Measurements from ENCODE around the gene KSR1. TPM values are rescaled to one million over a fixed set of nuclear protein-coding genes. Genes with fewer than 3 reads are reported as not detected.

The KSR1 gene
- total RNA-seq, 1 donor from 2014 or later = 49.7 TPM

- DNase-seq (ENCODE audit: extremely low read depth, low read depth, low spot score) = no peak
Measured at GRCh38 chr17:27532269-27533263, 76.3 kb downstream of the KSR1 start.

GRCh38 chr17:27533874-27534815 is 77.9 kb downstream of the KSR1 start:
- DNase-seq (ENCODE audit: extremely low read depth, low read depth, low spot score) = no peak

GRCh38 chr17:27535178-27535928 is 79.1 kb downstream of the KSR1 start:
- DNase-seq (ENCODE audit: extremely low read depth, low read depth, low spot score) = no peak

- DNase-seq (ENCODE audit: extremely low read depth, low read depth, low spot score) = no peak
Measured at GRCh38 chr17:27535975-27536374, 79.7 kb downstream of the KSR1 start.

GRCh38 chr17:27536781-27537180 is 80.5 kb downstream of the KSR1 start:
- no peak for DNase-seq (ENCODE audit: extremely low read depth, low read depth, low spot score)

- DNase-seq (ENCODE audit: extremely low read depth, low read depth, low spot score) = no peak
Measured at GRCh38 chr17:27538156-27538955, 82.1 kb downstream of the KSR1 start.

- no peak for DNase-seq (ENCODE audit: extremely low read depth, low read depth, low spot score)
Measured at GRCh38 chr17:27539152-27539551, 82.9 kb downstream of the KSR1 start.

GRCh38 chr17:27539794-27540317 is 83.6 kb downstream of the KSR1 start:
- DNase-seq (ENCODE audit: extremely low read depth, low read depth, low spot score) = no peak

- DNase-seq (ENCODE audit: extremely low read depth, low read depth, low spot score) = no peak
Measured at GRCh38 chr17:27540318-27541101, 84.3 kb downstream of the KSR1 start.

- DNase-seq (ENCODE audit: extremely low read depth, low read depth, low spot score) = no peak
Measured at GRCh38 chr17:27541301-27542023, 85.2 kb downstream of the KSR1 start.

- no peak for DNase-seq (ENCODE audit: extremely low read depth, low read depth, low spot score)
Measured at GRCh38 chr17:27542841-27543463, 86.7 kb downstream of the KSR1 start.

GRCh38 chr17:27543464-27543856 is 87.2 kb downstream of the KSR1 start:
- no peak for DNase-seq (ENCODE audit: extremely low read depth, low read depth, low spot score)

- DNase-seq (ENCODE audit: extremely low read depth, low read depth, low spot score) = no peak
Measured at GRCh38 chr17:27543958-27544349, 87.7 kb downstream of the KSR1 start.

GRCh38 chr17:27544350-27545131 is 88.3 kb downstream of the KSR1 start:
- DNase-seq (ENCODE audit: extremely low read depth, low read depth, low spot score) = no peak

GRCh38 chr17:27545562-27546229 is 89.4 kb downstream of the KSR1 start:
- DNase-seq (ENCODE audit: extremely low read depth, low read depth, low spot score) = no peak

GRCh38 chr17:27546624-27547300 is 90.5 kb downstream of the KSR1 start:
- DNase-seq (ENCODE audit: extremely low read depth, low read depth, low spot score) = no peak
